GM18868 (cell line): ENCODE measurements around the gene CAMSAP1.

Experiments used
- ATAC-seq: cut with Tn5 transposase; IDR thresholded peaks from one replicate; pipeline ENCODE4 v1.9.1; 2021; ENCODE audit warnings: mild to moderate bottlenecking, moderate library complexity; ENCODE audit not compliant: unreplicated experiment

Gene CAMSAP1

GRCh38 chr9:135794361-135794885 lies 112.9 kb downstream of the CAMSAP1 start:
- no peak for ATAC-seq

- ATAC-seq: no peak
Measured at GRCh38 chr9:135794057-135794335, 113.3 kb downstream of the CAMSAP1 start.

GRCh38 chr9:135793221-135794056 lies 113.9 kb downstream of the CAMSAP1 start:
- no peak for ATAC-seq

GRCh38 chr9:135792268-135793128 lies 114.8 kb downstream of the CAMSAP1 start:
- no peak for ATAC-seq

GRCh38 chr9:135791431-135792267 lies 115.7 kb downstream of the CAMSAP1 start:
- ATAC-seq: no peak

- no peak for ATAC-seq
Measured at GRCh38 chr9:135790850-135791249, 116.5 kb downstream of the CAMSAP1 start.

GRCh38 chr9:135790356-135790755 lies 117.0 kb downstream of the CAMSAP1 start:
- ATAC-seq: no peak

GRCh38 chr9:135789838-135790291 lies 117.5 kb downstream of the CAMSAP1 start:
- no peak for ATAC-seq

- ATAC-seq: no peak
Measured at GRCh38 chr9:135788576-135789300, 118.6 kb downstream of the CAMSAP1 start.

- no peak for ATAC-seq
Measured at GRCh38 chr9:135787776-135788575, 119.4 kb downstream of the CAMSAP1 start.

- no peak for ATAC-seq
Measured at GRCh38 chr9:135787317-135787716, 120.0 kb downstream of the CAMSAP1 start.

GRCh38 chr9:135786146-135786690 lies 121.1 kb downstream of the CAMSAP1 start:
- no peak for ATAC-seq

- ATAC-seq: no peak
Measured at GRCh38 chr9:135785013-135785575, 122.3 kb downstream of the CAMSAP1 start.

GRCh38 chr9:135783540-135784245 lies 123.7 kb downstream of the CAMSAP1 start:
- no peak for ATAC-seq

GRCh38 chr9:135782946-135783345 lies 124.4 kb downstream of the CAMSAP1 start:
- no peak for ATAC-seq

GRCh38 chr9:135780626-135781025 lies 126.7 kb downstream of the CAMSAP1 start:
- ATAC-seq: no peak

- ATAC-seq: no peak
Measured at GRCh38 chr9:135780086-135780485, 127.3 kb downstream of the CAMSAP1 start.

- ATAC-seq: no peak
Measured at GRCh38 chr9:135779571-135779970, 127.8 kb downstream of the CAMSAP1 start.
